GM20431 (cell line): ENCODE measurements around the gene TOMM7.
"Not testable (repeated sequence)": the region's sequence is repeated elsewhere in the genome, so short reads cannot be mapped to it uniquely, and the experiment has no call there.

Experiments
- in situ Hi-C: fragments of 300-500 bp; cut with MseI, MboI; formaldehyde crosslinking; loops from one replicate; pipeline ENCODE4 v1.15.0; 2020; ENCODE audit warnings: low sequenced_read_pairs; ENCODE audit not compliant: unreplicated experiment

TOMM7 gene

GRCh38 chr7:22793593-22794462 is 28.8 kb downstream of the TOMM7 start:
- in situ Hi-C loops, result no loop called here

GRCh38 chr7:22791204-22792158 is 31.2 kb downstream of the TOMM7 start:
- in situ Hi-C loops, result no loop called here

- in situ Hi-C loops, result not testable (repeated sequence)
These were observed 32.0 kb downstream of the TOMM7 start for GRCh38 chr7:22790640-22791039.

- in situ Hi-C loops, result no loop called here
These were observed 34.7 kb downstream of the TOMM7 start for GRCh38 chr7:22787951-22788350.

GRCh38 chr7:22786290-22786932 is 36.2 kb downstream of the TOMM7 start:
- in situ Hi-C loops, result no loop called here

GRCh38 chr7:22784346-22784745 is 38.3 kb downstream of the TOMM7 start:
- in situ Hi-C loops, result no loop called here

GRCh38 chr7:22783421-22783820 is 39.2 kb downstream of the TOMM7 start:
- in situ Hi-C loops, result no loop called here

- in situ Hi-C loops, result no loop called here
These were observed 39.9 kb downstream of the TOMM7 start for GRCh38 chr7:22782616-22783232.

- in situ Hi-C loops, result no loop called here
These were observed 41.4 kb downstream of the TOMM7 start for GRCh38 chr7:22781230-22781711.

GRCh38 chr7:22779730-22780323 is 42.8 kb downstream of the TOMM7 start:
- in situ Hi-C loops, result not testable (repeated sequence)

- in situ Hi-C loops, result no loop called here
These were observed 45.7 kb downstream of the TOMM7 start for GRCh38 chr7:22776964-22777363.

- in situ Hi-C loops, result no loop called here
These were observed 49.8 kb downstream of the TOMM7 start for GRCh38 chr7:22772885-22773284.

- in situ Hi-C loops, result no loop called here
These were observed 50.8 kb downstream of the TOMM7 start for GRCh38 chr7:22771872-22772228.

GRCh38 chr7:22771194-22771871 is 51.3 kb downstream of the TOMM7 start:
- in situ Hi-C loops, result no loop called here

- in situ Hi-C loops, result no loop called here
These were observed 57.0 kb downstream of the TOMM7 start for GRCh38 chr7:22765609-22766008.
